Dedifferentiated amniotic fluid mesenchymal stem cell (primary cell): ENCODE results near the gene UBE2Z.

Experiments used
- DNase-seq: peaks from one replicate; pipeline ENCODE4 v3.0.0-alpha.2; 2016; ENCODE audit errors: extremely low spot score

UBE2Z gene

DNA sequence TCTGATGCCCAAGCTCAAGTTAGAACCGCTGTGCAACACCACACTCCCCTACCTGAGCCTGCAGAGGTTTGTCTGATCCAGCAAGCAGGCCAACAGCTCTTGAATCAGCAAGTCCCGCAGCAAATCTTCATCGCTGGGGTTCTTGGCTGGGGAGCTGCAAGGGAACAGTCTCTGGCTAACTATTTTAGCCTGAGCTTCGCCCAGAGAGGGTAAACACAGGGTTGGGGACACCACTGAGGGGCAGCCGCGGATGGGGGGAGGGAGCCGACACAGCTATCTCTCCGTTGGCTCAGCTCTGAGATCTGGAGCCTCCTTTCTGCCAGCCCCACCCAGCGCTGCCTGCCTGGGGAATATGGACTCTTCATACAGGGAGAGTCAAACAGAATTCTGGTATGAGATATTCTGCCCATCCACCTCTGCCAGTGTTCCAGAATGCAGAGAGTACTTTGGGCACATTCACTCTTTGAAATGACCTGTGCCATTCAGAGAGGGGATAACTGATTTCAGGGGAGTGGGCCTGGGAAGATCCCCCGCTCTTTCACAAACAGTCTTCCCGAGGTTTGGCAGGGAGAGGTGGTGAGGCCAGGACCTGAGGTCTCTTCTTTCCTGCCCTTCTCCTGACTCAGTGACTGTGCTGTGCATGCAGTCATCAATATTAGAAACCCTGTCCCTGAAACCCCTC is 52.8 kb downstream of the UBE2Z start:
- DNase-seq: no peak

DNA sequence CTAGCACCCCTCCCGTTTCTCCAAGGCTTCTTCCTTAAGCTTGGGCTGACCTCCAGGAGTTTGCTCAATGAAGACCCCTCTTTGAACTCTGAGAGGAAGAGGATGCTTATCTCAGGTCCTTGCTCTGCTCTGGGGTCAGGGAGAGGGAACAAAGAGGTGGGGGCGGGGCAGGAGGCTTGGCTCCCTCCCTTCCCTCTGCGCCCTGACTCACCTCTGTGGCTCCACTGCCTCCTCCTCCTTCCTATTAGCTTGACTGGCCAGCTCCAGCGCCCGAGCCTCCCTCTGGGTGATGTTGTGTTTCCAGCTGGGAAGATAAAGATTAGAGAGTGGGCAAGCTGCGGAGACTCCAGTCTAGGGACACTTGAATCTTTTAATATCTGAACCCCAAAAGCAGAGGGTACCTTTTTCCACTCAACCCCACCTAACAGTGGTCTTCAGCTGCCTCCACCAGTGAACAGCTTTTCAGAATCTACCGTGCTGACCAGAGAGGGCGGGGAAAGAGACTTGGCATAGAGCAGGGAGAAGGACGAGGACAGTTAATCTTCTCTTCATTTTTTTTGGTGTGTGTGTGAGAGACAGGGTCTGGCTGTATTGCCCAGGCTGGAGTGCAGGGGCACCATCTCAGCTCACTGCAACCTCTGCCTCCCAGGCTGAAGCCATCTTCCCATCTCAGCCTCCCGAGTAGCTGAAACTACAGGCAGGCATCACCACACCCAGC is 53.5 kb downstream of the UBE2Z start:
- DNase-seq: no peak

DNA sequence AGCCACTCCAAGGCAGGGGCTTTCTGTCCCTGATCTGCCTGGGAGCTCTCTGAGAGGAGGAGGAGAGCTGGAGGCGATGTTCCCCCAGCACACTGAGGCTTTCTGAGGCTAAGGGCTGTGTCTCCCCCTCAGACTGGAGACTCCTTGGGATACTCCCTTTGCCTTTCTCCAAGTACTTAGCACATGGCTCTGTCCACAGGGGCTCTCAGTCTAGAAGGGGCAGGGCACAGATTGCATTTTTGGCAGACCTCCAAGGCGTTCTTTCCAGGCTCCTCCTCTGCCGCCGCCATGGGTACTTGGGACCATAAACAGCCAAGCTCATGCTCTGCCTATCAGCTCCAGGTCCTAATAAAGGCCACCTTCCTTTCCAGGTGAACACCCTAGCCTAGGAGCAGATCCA is 62.0 kb downstream of the UBE2Z start:
- no peak for DNase-seq

DNA sequence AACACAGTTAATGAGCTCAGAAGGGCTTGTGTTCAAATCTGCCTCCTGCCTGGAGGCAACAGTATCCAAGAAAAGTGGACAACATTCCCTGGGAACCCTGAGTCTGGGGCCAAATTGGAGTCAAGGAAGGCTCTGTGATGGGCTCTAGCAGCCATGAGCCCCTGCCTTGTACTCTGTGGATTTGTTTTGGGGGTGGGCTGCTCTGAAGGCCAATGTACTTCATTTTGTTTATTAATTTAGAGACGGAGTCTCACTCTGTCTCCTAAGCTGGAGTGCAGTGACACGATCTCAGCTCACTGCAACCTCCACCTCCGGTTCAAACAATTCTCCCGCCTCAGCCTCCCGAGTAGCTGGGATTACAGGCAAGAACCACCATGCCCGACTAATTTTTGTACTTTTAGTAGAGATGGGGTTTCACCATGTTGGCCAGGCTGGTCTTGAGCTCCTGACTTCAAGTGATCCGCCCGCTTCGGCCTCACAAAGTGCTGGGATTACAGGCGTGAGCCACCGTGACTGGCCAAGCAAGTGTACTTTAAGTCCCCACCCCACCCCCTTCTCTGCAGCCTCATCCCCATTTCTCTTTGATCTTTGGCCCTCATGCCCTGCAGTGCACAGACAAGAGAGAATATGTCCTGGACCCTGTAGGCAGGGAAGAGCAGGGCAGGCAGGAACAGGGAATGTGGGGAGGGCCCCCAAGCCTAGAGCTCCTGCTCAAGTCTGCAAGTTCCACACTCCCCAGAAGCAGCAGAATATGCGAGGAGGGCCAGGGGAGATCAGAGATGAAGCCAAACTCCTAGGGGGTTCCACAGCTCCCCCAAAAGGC is 62.9 kb downstream of the UBE2Z start:
- no peak for DNase-seq

DNA sequence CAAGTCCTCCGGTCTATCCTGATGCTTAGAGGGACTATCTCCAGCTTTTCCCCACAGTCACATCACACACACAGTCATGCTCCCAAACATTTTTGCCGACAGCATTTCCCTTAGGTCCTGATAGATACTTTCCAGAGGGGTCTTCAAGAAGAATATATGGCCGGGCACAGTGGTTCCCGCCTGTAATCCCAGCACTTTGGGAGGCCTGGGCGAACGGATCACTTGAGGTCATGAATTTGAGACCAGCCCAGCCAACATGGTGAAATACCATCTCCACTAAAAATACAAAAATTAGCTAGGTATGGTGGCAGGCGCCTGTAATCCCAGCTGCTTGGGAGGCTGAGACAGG is 64.5 kb downstream of the UBE2Z start:
- no peak for DNase-seq

DNA sequence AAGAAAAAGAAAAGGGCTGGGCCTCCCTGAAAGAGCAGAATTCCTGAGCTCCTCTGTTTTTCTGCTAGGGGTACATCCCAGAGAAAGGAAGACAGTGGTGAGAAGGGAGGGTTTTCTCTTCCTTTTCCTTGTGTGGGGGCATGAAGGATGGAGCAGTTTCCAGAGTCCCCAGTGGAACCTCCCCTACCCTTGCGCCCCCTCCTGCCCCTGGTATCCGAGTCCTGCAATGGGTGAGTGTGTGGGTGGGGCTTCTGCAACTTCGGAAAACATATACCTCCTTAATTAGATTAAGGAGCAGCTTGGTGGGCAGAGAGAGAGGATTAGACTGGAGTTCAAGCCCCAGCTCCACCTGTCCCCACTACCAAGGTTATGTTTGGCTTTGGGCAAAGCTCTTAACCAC is 65.6 kb downstream of the UBE2Z start:
- no peak for DNase-seq
